ENCODE data around the gene PTMA. TPM values are rescaled to one million over a fixed set of nuclear protein-coding genes. Genes with fewer than 3 reads are reported as not detected.

Gene PTMA
- total RNA-seq, 4 donors from 2014 or later, result 683 to 866 (median 805) TPM

GRCh38 chr2:231671270-231672050 lies 36.9 kb upstream of the PTMA start:
- no peak overlapping the region for H3K4me3 ChIP-seq
- TF ChIP-seq EP300 (IDR thresholded peaks at IDR 0.05) (no peak), CTCF (IDR thresholded peaks at IDR 0.05) (peak in 1 of 4 experiments; percentile 18)
- ATAC-seq, result no peak
- peaks cover 3 to 71% (median 48%) of the 10 kb centered on the region in 3 donors for H3K4me1 ChIP-seq
- peak overlapping the region; percentile 0 to 92 (median 89) for H3K27ac ChIP-seq
- H3K9me3 ChIP-seq, result no peaks in the 10 kb centered on the region
- 83 to 92% methylated on average over 1 to 4 of the region's 17 CpGs for WGBS, 2 donors (ENCODE audit: low coverage in 1 of 2)
- no peaks in the 10 kb centered on the region for H3K27me3 ChIP-seq
- no peaks in the 10 kb centered on the region for H3K36me3 ChIP-seq

DNA sequence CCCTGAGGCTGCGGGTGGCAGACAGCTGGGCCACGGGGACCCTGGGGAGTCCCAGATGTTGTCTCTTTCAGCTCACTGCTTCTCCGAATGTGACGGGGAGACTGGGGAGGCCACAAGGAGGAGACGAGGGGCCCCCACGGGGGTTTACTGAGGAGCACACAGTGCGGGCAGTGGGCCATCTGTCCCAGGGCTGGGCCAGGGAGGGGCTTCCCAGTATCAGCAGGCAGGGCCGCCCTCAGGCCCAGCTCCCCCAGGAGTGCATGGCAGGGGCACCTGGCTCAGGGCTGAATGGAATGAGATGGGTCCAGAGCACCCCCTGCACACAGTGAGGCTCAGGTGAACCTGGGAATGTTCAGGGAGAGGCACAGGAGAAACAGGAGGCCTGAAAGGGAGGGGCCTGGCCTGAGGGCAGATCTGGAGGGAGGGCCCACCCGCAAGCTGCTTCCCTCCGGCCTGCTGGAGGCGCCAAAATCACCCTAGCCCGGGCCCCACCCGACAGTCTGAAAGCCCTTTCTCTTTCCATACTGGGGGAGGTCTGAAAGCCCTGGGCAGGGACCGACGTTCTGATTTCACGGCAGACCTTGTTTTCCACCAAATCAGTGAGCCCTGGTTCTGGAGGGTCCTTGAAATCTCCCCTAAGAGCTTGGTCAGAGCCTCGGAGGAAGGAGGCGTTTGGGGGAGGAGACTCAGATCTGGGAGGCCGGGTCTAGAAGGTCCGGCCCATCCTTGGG lies 35.5 kb upstream of the PTMA start:
- WGBS, 2 donors (ENCODE audit: low coverage in 1 of 2), result 9% methylated on average over 9 of the region's 20 CpGs; no CpG with 5 or more reads in 1 of the 2 donors
- no peaks in the 10 kb centered on the region for H3K36me3 ChIP-seq
- no peaks in the 10 kb centered on the region for H3K9me3 ChIP-seq
- peak; percentile 34 for ATAC-seq
- peak overlapping the region; percentile 84 to 92 (median 89) for H3K27ac ChIP-seq
- peak overlapping the region in 1 of 2 donors; percentile 30 for H3K4me3 ChIP-seq
- peak in 1 of 4 experiments; percentile 21 for TF ChIP-seq CTCF (IDR thresholded peaks at IDR 0.05)
- no peak for TF ChIP-seq POLR2AphosphoS5 (IDR thresholded peaks at IDR 0.05)
- no peaks in the 10 kb centered on the region for H3K27me3 ChIP-seq
- H3K4me1 ChIP-seq, result peaks cover 3 to 64% (median 41%) of the 10 kb centered on the region in 3 donors

DNA sequence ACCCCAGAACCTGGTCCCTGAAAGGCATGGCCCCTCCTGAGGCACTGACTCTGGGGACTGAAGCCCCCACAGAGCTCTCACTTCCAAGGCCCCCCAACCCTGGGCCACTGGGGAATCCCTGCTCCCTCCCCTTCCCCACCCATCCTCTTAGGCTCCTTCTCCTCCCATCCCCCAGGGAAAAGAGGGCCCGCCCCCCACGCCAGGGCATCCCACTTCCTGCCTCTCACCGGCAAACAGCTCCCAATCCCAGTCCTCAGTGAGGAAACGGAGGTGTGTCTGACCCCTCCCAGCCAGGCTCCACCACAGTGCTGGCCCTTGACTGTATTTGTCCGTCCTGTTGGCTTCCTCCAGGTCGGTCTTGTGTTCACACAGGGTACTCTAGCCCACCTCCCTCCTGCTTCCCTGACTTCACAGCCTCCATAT lies 35.0 kb upstream of the PTMA start:
- Histone ChIP-seq H3K36me3 (no peaks in the 10 kb centered on the region), H3K4me1 (peaks cover 3 to 63% (median 41%) of the 10 kb centered on the region in 3 donors), H3K9me3 (no peaks in the 10 kb centered on the region), H3K27ac (peak overlapping the region; percentile 84 to 92 (median 89)), H3K4me3 (peak overlapping the region in 1 of 2 donors; percentile 30), H3K27me3 (no peaks in the 10 kb centered on the region)
- peak; percentile 30 for ATAC-seq
- no peak for TF ChIP-seq CTCF (IDR thresholded peaks at IDR 0.05)
- TF ChIP-seq EP300 (IDR thresholded peaks at IDR 0.05), result no peak
- no peak for TF ChIP-seq POLR2A (IDR thresholded peaks at IDR 0.05)
- TF ChIP-seq POLR2AphosphoS5 (IDR thresholded peaks at IDR 0.05), result no peak
- WGBS, 2 donors (ENCODE audit: low coverage in 1 of 2), result 41 to 58% methylated on average over 2 to 6 of the region's 6 CpGs

DNA sequence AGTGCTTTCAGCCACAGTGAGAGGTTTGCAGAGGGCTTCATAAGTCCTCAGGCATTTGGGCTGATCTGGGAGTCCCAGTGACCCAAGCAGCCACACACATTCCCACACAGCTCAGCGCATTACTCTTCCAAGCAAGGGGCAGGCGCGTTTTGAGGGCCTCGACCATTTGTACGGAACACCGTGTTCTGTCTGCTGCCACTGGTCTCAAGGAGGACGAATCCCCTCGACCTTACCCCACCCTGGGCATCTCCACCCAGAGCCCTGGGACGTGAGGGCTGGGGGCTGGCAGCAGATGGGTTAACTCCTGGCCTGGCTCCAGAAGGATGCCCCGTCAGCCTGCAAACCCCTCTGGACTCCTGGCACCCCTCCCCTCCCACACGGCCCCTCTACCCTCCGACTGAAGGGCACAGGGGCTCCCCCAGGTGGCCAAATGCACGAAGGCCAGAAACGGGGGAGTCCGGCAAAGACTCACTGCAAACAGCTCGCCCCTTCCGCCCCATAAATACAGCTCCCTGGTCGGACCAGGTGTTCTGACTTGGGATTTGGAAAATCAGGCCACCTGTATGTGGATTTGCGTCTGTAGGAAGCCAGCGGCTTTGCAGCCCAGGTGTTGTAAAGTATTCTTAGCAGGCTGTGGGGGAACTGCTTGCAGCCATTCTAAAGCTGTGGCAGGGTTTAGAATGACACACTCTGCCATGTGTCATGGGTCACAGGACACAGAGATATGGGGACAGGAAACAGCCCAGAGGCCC lies 33.6 kb upstream of the PTMA start:
- H3K9me3 ChIP-seq, result no peaks in the 10 kb centered on the region
- WGBS, 2 donors (ENCODE audit: low coverage in 1 of 2), result 13% methylated on average over 3 of the region's 20 CpGs; no CpG with 5 or more reads in 1 of the 2 donors
- TF ChIP-seq CTCF (IDR thresholded peaks at IDR 0.05) (peak in 3 of 4 experiments; percentile 83 to 95 (median 89)), POLR2AphosphoS5 (IDR thresholded peaks at IDR 0.05) (peak; percentile 76), EP300 (IDR thresholded peaks at IDR 0.05) (no peak)

More for the DNA sequence above, 33.6 kb upstream of the PTMA start:
- ATAC-seq, result peak; percentile 55
- Histone ChIP-seq H3K27me3 (no peaks in the 10 kb centered on the region), H3K36me3 (no peaks in the 10 kb centered on the region), H3K27ac (peak overlapping the region; percentile 84 to 92 (median 89)), H3K4me3 (no peak overlapping the region), H3K4me1 (peaks cover 3 to 61% (median 41%) of the 10 kb centered on the region in 3 donors)
